GM10248 (cell line): ENCODE results near the gene AUTS2.

Experiments used
- CTCF ChIA-PET: fragments of 300-600 bp; sonication (Branson Sonifier 250); formaldehyde crosslinking; extraction: SDS; loops from one replicate; lab custom pipeline; 2021; ENCODE audit warnings: antibody characterized with exemption; lab: Yijun Ruan, JAX
- POLR2A ChIA-PET: fragments of 350-650 bp; sonication (Branson Sonifier 250); formaldehyde crosslinking; extraction: SDS; loops from one replicate; lab custom pipeline; 2020; ENCODE audit warnings: antibody characterized with exemption; lab: Yijun Ruan, JAX
- DNase-seq: peaks from one replicate; pipeline ENCODE4 v3.0.0; 2012; ENCODE audit errors: extremely low spot score
- TF ChIP-seq, protein P1 (sequence below): IDR thresholded peaks from 2 replicates; pipeline ENCODE4 v1.5.1; 2012; ENCODE audit warnings: mild to moderate bottlenecking, low read depth; ENCODE audit errors: extremely low read depth, missing control alignments, control extremely low read depth

Gene AUTS2

DNA sequence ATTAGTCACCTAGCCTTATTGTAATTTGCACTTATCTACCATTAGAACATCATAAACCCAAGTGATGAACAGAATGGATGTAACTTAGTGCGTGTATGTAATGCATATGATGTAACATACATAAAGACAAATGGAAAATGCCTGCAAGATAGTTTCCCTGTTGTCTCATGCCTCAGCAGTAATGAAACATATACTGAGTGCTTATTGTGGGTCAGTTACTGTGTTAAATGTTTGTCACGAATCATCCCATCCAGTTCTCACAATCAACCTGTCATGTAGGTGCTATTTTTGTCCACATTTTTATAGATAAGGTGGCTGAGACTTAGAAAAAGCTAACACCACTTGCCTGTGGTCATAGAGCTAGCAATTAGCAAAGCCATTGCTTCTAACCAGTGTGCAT lies 350.8 kb downstream of the AUTS2 start:
- TF ChIP-seq, protein P1, sequence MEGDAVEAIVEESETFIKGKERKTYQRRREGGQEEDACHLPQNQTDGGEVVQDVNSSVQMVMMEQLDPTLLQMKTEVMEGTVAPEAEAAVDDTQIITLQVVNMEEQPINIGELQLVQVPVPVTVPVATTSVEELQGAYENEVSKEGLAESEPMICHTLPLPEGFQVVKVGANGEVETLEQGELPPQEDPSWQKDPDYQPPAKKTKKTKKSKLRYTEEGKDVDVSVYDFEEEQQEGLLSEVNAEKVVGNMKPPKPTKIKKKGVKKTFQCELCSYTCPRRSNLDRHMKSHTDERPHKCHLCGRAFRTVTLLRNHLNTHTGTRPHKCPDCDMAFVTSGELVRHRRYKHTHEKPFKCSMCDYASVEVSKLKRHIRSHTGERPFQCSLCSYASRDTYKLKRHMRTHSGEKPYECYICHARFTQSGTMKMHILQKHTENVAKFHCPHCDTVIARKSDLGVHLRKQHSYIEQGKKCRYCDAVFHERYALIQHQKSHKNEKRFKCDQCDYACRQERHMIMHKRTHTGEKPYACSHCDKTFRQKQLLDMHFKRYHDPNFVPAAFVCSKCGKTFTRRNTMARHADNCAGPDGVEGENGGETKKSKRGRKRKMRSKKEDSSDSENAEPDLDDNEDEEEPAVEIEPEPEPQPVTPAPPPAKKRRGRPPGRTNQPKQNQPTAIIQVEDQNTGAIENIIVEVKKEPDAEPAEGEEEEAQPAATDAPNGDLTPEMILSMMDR = no peak
- no peak for DNase-seq
- CTCF ChIA-PET = interaction anchor here (0.7 kb wide), 1 partner anchor 11 kb away, joined by 3 read pairs; no protein-coding TSS in a partner anchor
- POLR2A ChIA-PET = no interaction called here

DNA sequence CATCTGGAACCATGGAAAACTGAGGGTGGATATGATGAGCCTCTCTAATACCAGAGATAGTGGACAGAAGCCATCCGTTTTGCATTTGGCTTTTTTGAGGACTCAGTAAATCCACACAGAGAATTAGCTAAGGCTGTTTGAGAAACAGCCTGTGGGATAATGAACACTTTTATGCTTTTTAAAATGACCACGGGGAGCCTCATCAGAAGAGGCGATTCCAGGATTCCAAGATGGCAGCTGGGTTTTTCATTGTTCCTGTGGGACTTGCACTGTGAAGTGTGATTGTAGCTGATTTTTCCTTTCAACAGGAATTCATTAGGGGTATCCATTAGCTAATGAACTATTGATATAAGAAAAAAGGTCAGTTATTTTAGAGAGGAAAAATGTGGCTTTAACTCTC lies 353.2 kb downstream of the AUTS2 start:
- ChIA-PET POLR2A (interaction anchor here (0.5 kb wide), 1 partner anchor 65 kb away, joined by 6 read pairs; no protein-coding TSS in a partner anchor), CTCF (no interaction called here)
- no peak for DNase-seq
- TF ChIP-seq, protein P1 = no peak

DNA sequence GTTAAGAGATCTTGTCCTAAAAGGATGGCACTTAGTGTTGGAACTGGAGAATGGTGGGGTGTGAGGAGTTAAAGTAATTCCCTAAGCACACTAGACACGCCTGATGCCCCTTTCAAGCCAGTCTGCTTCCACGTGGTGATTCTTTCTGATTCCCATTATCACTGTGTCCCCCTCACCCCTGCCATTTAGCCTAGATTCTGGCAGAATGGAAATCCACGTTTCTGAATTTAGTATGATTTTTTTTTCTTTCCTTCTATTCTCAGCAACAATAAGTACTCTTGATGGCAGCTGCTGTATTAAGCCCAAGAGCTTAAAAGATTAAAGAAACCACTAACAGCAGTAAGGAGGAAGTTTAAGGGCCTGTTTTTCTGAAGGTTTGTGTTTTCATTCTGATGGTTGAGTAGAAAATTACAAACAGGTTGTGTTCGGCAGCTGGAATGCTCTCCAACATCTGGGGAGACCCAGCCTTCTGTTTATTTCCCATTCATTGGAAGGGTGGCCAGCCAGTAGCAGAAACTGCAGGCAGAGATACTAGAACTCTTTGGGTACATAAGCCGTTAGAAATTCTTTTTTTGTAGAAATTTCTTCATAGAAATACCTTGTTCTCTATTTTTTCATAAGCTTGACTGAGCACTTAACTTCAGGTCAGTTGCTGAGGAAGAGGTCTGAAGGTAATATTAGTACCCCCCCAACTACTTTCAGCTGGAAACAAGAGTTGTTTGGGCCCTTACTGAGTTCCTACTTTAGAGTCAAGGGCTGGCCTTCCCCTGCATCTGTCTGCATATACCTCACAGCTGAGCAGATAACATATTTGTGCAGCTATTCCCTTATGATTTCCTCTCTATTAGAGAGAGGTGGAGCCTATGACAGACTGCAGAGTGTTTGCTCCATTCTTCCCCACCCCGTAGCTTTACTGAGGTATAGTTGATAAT lies 355.1 kb downstream of the AUTS2 start:
- peak; percentile 14 for DNase-seq
- TF ChIP-seq, protein P1 = no peak
- ChIA-PET CTCF (interaction anchor here (0.8 to 2.2 kb wide), 9 partner anchors 9 to 88 kb away, joined by 3 to 15 read pairs (median 3); no protein-coding TSS in a partner anchor), POLR2A (no interaction called here)

DNA sequence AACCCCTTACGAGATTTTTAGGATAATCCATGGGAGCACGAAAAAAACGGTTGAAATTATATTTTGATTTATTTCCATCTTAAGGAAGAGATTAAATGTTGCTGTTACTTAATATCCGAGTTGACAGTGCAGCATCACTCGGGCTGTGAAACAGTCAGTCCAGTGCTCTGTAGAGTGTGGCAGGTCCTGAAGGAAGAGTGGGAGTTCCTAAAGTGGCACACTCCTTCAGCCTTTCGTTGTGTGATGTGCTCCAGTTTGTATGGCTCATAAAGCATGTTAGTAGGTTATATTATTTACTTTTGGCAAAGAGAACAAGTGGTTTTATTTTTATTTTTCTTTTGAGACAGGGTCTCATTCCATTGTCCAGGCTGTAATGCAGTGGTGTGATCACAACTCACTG lies 358.3 kb downstream of the AUTS2 start:
- TF ChIP-seq, protein P1 = no peak
- no peak for DNase-seq
- CTCF ChIA-PET = interaction anchor here (1.1 kb wide), 1 partner anchor 9 kb away, joined by 3 read pairs; no protein-coding TSS in a partner anchor
- POLR2A ChIA-PET = no interaction called here

DNA sequence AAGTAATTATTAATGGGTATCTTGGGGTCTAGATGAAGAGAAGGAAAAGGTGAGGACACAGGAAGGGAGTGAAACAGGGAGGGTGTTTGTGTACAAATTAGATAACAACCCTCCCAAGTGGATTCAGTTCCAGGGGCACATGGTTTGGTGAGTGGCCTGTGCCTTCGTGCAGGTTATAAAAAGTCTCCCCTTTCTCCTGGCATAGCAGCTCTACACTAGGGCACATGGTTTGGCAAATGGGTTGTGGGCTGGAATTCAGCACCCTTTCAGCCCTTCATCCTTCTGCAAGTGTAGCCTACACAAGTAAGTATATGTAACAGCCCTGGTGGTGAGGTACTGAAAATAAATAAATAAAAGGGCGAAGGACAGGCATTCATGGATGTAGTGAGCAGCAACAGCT lies 359.4 kb downstream of the AUTS2 start:
- ChIA-PET POLR2A (no interaction called here), CTCF (interaction anchor here (0.8 to 1.1 kb wide), 2 partner anchors 8 to 12 kb away, joined by 3 read pairs; no protein-coding TSS in a partner anchor)
- TF ChIP-seq, protein P1 = no peak
- DNase-seq = no peak

DNA sequence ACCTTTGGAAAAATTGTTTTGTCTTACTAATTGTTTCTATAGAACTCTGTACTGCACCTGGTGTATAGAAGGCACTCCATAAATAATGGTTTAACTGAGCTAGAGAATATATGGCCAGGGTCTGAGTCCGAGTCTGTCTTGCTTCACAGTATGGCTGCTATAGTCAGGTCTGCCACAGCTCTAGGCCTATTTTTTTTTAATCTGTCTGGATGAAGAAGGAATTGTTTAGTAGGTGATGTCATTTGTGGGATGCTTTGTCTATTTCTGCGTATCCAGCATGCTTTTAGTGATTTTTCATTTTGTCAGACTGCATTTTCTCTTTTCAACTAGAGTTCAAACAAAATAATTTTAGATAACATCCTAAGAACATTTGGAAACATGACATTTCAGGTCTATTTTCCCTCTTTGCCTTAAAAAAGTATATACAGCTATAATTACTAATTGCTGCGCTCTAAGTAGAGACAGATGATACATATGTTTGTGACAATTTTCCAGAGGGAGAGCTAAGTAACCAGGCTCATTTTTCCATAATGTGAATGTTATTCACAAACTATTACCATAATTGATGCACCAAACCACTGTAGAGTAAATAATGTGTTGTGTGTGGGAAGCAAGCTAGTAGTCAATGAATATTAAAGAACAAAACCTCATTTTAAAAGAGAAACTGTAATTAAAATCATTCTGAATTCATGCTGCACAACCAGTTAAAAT lies 361.7 kb downstream of the AUTS2 start:
- POLR2A ChIA-PET = no interaction called here

More for the DNA sequence above, 361.7 kb downstream of the AUTS2 start:
- no peak for DNase-seq
- CTCF ChIA-PET = interaction anchor here (0.8 to 2.4 kb wide), 3 partner anchors 11 to 15 kb away, joined by 3 to 7 read pairs (median 4); no protein-coding TSS in a partner anchor
- TF ChIP-seq, protein P1 = no peak
